HG03159 (cell line): ENCODE measurements around the gene NRXN3.
"Not testable (repeated sequence)": the region's sequence is repeated elsewhere in the genome, so short reads cannot be mapped to it uniquely, and the experiment has no call there.

Experiments
- ATAC-seq: cut with Tn5 transposase; IDR thresholded peaks from one replicate; pipeline ENCODE4 v1.9.1; 2021; ENCODE audit warnings: mild to moderate bottlenecking, moderate library complexity; ENCODE audit not compliant: unreplicated experiment

The NRXN3 gene

GRCh38 chr14:78974691-78975090 is 804.5 kb downstream of the NRXN3 start:
- ATAC-seq = no peak

DNA sequence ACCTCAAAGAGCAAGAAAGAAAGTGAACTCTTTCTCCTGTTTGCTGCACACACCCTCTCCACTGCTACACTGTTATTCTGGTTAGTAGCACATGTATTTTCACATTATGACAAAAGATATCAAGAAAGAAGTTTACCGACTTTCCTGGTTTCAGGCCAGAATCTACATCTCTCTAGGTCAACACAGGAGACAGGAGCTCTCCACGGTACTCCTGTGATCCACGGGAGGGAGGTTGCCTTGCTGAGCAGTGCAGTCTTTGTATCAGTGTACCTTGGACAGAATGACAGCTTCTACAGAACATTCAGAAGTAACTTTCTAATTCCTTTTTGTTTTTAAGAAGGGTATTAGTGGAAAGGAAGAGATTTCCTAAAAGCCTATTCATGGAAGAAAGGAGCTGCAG is 805.6 kb downstream of the NRXN3 start:
- no peak for ATAC-seq

- ATAC-seq = no peak
Measured at GRCh38 chr14:78978896-78979295, 808.7 kb downstream of the NRXN3 start.

GRCh38 chr14:78982551-78982950 is 812.4 kb downstream of the NRXN3 start:
- ATAC-seq = no peak

GRCh38 chr14:78983126-78983525 is 813.0 kb downstream of the NRXN3 start:
- ATAC-seq = no peak

DNA sequence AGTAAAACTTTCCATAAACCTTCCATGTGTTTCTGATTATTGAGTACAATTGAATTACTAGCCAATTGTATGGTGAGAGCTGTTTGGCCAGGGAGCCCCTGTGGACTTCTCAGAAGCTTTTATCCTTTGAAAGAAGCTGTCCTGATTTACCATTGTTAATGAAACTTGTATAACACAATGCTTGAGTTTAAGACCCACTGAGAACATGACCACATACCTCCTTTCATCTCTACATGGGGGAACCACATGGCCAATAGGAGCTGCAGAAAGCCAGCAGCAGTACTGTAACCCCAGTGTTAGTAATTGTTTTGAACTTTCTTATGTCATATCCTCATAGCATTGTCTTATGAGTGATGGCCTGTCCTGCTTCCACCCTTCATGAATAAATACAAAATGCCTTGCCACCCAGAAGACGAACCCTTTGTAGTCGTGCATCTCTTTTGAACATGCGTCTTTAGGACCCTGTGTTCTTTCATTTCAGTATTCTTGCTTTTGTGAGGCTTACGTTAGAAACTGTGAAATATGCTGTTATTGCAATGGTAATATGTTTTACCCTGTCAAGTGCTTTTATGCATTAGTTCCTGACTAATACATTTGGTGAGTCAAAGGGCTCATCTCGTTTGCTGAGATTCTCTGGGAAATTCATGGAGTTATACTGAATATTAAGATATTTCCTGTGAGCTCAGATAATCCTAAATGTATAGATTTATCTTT is 815.7 kb downstream of the NRXN3 start:
- ATAC-seq = no peak

DNA sequence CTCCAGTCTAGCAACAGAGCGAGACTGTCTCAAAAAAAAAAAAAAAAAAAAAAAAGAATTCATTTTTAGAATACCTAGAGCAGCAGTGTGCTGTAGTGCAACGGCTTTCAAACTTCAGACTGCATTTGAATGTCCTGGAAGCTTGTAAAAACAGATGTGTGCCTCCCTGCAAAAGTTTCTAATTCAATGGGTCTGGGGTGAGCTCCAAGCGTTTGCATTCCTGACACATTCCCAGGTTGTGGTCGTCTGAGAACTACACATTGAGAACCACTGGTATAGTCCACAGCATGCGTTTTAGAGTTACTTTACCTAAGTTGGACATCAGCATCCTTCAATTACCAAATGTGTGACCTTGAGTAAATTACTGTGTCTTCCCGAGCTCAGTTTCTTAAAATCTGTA is 816.8 kb downstream of the NRXN3 start:
- ATAC-seq = no peak

GRCh38 chr14:78989221-78989620 is 819.0 kb downstream of the NRXN3 start:
- ATAC-seq = no peak

DNA sequence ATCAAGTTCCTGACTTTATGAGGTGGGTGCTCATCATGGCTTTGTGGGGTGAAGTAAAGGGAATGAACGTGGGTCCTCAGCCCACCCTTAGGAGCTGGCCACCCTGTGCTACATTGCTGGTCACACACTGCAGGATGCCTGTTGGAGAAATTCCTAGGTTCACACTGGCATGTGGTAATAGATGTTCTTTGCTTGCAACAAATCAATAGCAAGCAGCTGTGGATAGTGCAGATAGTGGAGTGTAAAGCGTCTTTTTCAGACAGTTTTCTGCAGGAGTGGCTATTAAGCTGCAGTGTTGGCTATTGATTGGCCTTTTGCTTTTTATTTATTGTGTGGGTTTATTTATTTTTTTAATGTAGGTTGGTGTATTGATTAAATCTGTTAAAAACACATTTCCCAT is 822.7 kb downstream of the NRXN3 start:
- ATAC-seq = no peak

DNA sequence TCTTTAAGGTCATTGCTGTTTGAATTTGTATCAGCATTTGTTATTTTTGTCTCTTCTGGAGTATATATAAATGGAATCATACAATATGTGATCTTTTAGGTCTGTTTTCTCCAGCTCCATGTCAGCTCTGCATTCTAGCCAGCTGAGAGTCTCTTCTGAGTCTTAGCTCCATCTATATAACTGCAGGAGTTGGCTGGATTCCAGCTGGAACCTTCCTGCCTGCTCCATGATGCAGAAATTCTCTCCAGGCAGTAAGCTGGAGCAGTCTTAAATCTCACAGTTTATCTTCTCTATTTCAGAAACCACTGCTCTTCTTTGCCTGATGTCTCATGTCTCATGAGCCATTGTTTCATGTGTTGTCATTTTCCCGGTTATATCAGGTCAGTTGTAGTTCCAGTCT is 827.6 kb downstream of the NRXN3 start:
- ATAC-seq = no peak

GRCh38 chr14:79009286-79009685 is 839.1 kb downstream of the NRXN3 start:
- ATAC-seq = no peak

- ATAC-seq = no peak
Measured at GRCh38 chr14:79011091-79011919, 841.1 kb downstream of the NRXN3 start.

DNA sequence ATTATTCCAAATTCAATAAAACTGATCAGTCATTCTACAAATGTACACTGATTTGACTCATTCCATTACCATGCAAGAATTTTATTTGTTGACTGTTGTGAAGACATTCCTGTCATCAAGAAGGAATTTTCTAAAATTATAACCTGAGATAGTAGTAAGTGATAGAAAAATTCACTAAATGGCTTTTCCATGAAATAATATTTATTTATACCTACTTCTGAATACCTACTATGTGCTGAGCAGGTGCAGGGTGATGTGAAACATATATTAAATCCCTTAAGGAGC is 841.7 kb downstream of the NRXN3 start:
- no peak for ATAC-seq

DNA sequence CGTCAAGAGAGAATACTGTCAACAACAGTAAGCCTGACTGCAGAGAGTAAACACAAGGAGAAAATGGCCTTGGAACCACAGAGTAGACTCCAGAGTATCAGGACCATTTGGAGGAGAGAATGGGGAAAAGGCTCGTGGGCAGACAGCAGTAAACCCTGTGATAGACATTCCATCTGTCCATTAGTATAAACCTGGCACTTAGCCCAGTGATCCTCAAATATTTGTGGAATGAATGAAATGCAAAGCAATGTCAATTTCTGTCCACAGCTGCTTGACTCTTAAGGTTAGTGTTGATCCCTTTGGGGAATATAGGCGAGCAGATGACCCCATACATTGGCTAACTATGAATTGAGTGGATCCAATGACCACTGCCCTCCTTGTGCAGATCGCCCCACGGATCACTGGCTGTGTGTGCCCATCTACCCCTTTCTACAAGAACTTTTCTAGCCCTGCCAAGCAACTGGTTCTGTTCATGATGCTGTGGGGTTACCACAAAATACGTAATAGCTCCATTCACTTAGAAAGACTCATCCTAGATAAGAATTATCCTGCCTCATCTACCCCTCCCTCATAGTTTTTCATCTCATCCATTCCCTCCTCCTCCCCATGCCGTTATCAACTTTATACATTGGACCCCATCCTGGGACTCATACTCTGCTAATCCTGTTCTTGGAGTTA is 846.8 kb downstream of the NRXN3 start:
- no peak for ATAC-seq

DNA sequence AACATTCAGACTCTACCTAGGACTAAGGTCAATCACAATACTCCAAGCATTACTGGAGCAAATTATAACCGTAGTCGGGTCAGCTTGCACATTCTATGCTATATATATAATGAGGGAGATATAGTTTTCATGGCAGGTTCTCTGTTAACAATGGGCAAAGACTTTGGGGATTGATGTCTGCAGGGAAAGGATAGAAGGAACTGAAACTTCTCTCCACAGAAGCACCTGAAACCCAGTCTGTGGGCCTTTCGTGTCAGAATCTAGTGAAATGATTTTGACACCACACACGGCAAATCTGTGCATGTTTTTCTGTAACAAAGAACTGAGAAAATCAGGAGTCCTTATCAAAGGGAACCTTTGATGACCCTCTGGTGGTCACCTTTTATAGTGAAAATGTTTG is 847.4 kb downstream of the NRXN3 start:
- ATAC-seq = no peak

DNA sequence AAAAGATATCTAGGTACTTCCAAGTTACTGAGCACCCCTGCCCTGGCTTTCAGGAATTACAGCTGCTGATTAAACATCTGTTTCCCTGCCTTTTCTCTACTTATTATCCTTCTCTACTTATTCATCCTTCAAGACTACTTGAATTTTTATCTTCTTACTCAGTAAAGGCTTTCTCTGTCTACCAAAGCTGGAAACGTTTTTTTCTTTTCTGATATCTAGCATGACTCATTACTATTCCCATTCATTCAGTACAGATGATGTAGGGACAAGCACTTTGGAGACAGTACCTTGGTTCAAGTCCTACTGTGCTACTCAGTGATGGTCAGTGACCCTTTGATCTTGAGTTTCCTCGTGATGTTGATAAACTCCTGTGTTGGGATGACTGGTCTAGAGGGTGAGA is 848.7 kb downstream of the NRXN3 start:
- no peak for ATAC-seq

DNA sequence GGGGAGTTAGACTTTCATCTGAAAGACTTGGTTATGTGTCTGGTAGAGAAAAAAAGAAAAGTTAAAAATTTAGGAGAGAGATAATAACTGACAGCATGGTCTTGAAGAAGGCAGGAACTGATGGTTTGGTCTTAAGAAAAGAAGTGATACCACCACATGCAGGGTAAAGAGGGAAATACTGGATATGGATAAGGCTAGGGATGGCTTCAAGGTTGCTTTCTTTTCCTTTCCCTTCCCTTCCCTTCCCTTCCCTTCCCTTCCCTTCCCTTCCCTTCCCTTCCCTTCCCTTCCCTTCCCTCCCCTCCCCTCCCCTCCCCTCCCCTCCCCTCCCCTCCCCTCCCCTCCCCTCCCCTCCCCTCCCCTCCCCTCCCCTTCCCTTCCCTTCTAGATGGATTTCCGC is 849.7 kb downstream of the NRXN3 start:
- ATAC-seq = not testable (repeated sequence)

- no peak for ATAC-seq
Measured at GRCh38 chr14:79021766-79022165, 851.6 kb downstream of the NRXN3 start.

GRCh38 chr14:79027138-79027537 is 857.0 kb downstream of the NRXN3 start:
- no peak for ATAC-seq

DNA sequence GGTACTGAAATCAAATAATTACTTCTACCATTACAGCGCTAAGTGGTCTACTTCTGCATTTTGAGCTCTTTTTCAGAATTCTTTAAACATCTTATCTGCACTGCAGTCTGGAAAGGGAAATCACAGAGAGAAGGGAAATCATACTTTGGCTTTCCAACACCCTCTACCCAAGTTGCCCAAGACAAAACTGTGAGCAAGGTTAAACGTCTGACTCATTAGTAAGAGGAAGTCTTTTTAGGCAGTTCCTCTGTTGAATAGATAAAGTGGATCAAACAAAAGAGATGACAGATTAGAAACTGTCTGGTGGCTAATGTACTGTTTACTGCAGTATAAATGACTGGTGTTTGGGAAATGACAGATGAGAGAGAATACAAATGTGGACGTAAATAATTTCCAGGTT is 858.1 kb downstream of the NRXN3 start:
- no peak for ATAC-seq

GRCh38 chr14:79036441-79036840 is 866.3 kb downstream of the NRXN3 start:
- no peak for ATAC-seq

DNA sequence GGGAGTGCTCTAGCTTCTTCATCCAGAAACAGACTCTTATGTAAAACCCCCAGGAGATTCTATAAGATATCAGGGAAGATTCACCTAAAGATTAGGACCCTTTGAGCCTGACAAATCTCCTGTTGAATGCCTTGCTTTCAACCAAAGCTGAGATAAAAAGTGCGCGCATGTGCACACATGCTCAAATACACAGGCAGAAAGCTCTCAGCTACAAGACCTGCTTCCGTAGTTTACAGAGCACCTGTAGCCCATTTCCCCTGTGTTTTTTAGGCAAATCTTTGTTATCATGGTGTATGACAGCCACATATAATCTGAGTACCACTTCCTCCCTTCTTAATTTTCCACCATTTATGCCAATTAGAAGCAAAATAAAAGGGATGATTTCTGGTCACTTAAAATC is 866.9 kb downstream of the NRXN3 start:
- ATAC-seq = no peak
